Stimulated activated CD4-positive, alpha-beta T cell treated with anti-CD3 and anti-CD28 coated beads, Interleukin-1b, Interleukin-23, amount 100 ng/mL, for 24 hours (primary cell): ENCODE measurements around the gene HTRA1.

Experiments
- DNase-seq, 4 experiments: peaks; one replicate each; pipeline ENCODE4 v3.0.0-alpha.2; 2020; ENCODE audit warnings: low read depth in 4 of 4, low spot score in 1 of 4

HTRA1 gene

GRCh38 chr10:122514045-122514840 is 52.9 kb downstream of the HTRA1 start:
- DNase-seq: no peak

DNA sequence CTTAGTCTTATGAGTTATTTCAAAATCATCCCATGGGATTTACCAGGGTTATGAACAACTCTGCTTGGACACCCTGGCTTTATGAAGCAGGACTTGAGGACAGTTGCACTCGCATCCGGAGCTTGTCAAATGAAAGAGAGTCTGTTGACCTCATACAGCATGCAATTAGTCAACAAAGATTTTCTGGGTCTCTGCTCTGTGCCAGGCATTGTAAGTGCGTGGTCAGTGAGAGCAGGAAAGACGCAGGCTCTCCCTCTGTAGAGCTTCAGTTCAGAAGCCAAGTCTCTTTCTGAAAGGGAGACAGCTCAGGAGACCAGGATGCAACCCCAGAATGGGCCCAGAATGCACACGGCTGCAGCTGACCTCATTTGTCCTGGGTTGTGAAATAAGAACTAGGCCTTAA is 53.7 kb downstream of the HTRA1 start:
- no peak for DNase-seq

DNA sequence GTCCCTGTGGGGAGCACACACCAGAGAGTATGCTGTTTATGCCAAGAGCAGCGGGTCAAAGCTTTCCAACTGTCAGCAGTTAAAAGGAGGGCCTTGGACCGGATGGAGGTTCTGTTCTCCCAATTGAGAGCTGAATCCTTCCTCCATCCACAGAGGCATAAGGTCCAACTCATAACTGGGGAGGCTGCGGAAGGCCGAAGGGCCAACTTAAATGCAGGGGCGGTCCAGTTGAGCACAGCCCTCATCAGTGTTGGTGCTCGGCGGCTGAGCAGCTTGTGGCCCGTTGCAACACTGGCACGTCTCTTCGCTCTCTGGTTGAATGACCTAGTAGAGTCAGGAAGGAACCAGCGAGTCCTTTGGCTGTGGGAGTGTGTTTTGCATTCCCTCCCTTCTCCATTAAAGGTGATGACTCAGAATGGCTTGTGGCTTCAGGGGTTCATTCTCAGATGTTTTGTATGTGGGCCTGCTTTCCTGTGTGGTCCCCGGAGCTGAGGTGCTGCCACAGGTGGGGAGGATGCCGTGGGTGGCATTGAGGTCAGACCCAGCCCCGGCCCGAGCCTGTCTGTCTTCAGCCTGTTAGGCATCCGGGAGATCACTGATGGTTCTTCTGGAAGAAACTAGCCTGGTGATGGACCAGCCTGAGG is 54.4 kb downstream of the HTRA1 start:
- DNase-seq: peak in 2 of 4 experiments; percentile 3 to 30

- DNase-seq: no peak
Observed at GRCh38 chr10:122516734-122517133, 55.4 kb downstream of the HTRA1 start.

- DNase-seq: no peak
Observed at GRCh38 chr10:122519144-122519543, 57.8 kb downstream of the HTRA1 start.

- no peak for DNase-seq
Observed at GRCh38 chr10:122519873-122520272, 58.5 kb downstream of the HTRA1 start.

DNA sequence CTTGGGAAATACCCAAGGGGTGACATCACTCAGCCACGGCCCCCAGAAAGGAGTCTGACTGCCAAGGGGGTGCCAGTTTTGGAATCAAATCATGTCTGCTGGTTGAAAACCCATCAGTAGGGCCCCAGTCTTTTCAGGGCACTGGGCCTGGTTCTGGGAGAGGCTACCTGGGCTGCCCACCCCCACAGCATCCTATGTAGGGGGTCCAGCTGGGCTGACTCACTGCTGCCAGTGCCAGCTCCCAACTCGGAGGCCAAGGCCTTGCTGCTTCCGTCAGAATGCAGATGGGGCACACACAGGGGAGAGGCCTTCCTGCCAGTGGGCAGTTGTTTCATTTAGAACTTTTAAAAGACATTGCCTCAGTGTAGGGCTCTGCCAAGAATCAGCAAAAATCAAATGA is 59.7 kb downstream of the HTRA1 start:
- DNase-seq: no peak

GRCh38 chr10:122524811-122525210 is 63.5 kb downstream of the HTRA1 start:
- DNase-seq: no peak

DNA sequence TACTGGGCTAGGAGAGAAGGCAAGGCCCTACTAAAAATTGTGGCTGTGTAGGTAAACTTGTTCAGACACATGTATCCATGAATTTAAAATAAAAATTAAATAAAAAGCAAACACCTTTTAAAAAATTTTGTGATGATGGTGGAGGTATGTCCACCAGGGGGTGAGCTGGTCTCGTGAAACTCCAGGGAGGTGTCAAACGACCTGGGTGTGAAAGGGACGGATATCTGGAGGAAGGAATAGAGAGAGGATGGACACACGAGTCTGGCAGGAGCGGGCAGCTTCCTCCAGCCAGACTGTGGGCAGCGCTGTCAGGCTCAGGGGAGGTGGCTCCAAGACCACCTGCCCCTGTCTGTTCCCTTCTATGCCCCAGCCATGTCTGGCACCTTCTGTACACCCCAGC is 64.4 kb downstream of the HTRA1 start:
- no peak for DNase-seq

GRCh38 chr10:122526892-122527291 is 65.5 kb downstream of the HTRA1 start:
- no peak for DNase-seq

DNA sequence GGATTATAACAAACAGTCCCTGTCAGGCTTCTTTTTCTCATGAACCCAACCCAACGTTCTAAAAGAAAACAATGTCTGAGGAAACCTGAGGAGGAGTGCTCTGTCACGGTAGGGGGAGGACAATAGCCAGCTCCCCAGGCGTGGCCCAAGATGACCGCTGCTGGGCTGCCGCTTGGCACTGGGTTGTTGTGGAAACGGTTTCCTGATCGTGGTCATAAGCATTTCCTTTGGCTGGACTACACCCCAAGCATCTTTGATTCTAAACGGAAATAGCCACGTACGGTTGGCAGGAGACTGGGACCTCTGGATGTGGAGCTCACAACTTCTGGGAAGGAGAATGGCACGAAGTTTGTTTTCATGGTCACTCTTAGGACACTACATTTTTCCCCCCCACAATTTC is 68.8 kb downstream of the HTRA1 start:
- no peak for DNase-seq

DNA sequence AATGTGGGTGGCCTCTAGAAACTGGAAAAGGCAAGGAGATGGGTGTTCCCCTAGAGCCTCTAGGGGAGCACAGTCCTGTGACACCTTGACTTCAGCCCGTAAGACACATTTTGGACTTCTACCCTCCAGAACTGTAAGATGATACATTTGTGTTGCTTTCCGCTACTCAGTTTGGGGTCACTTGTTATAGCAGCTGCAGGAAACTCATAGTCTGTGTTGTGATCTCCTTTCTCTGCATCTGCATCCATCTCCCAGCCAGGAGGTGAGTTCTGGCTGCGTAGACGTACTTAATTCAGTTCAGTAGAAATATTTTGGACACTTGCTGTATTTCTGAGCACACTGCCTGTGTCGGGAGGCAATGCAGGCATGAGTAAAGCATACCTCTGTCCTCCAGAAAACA is 69.9 kb downstream of the HTRA1 start:
- DNase-seq: no peak

DNA sequence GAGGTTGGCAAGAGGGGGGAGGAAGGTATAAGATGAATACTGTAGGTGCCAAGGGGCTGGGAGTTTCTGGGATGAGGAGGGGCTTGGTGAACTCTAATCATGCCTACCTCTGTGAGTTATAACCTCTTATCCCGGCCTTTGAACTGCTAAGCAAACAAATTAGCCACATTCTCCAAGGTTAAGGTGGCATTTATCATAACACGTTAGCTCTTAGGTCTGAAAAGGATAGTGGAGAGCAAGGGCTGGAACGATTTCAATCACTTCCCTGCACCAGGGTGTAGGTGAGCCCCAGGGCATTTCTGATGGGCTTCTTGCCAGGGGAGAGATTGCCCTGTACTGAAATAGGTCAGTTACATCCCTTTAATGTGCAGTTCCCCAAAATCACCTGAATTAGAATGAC is 70.6 kb downstream of the HTRA1 start:
- no peak for DNase-seq

- DNase-seq: no peak
Observed at GRCh38 chr10:122532601-122533296, 71.4 kb downstream of the HTRA1 start.

DNA sequence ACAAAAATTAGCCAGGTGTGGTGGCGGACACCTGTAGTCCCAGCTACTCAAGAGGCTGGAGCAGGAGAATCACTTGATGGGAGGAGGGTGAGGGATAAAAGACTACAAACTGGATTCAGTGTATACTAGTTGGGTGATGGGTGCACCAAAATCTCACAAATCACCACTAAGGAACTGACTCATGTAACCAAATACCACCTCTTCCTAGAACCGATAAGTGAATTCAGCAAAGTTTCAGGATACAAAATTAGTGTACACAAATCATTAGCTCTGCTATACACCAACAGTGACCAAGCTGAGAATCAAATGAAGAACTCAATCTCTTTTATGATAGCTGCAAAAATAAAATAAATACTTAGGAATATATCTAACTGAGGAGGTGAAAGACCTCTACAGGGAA is 76.2 kb downstream of the HTRA1 start:
- no peak for DNase-seq

- no peak for DNase-seq
Observed at GRCh38 chr10:122541541-122542002, 80.2 kb downstream of the HTRA1 start.

GRCh38 chr10:122543676-122544445 is 82.5 kb downstream of the HTRA1 start:
- DNase-seq: no peak

- DNase-seq: no peak
Observed at GRCh38 chr10:122544493-122544892, 83.1 kb downstream of the HTRA1 start.

DNA sequence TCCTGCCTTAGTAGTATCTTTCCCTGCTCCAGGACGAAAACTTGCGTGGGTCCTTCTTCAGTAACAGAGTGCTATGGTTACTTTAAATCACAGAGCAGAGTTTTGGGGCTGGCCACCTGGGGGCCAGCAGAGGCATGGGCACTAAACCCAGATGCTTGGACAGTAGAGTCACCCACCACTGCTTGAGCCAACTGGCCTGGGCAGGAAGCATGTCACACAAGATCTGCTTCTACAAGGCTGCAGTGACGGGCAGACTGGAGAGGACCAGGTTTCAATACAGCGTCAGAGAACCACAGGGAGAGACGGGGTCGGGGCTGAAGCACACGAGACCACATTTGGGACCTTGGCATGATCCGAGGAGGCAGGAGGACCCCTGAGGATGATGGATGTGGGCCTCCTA is 84.9 kb downstream of the HTRA1 start:
- no peak for DNase-seq

DNA sequence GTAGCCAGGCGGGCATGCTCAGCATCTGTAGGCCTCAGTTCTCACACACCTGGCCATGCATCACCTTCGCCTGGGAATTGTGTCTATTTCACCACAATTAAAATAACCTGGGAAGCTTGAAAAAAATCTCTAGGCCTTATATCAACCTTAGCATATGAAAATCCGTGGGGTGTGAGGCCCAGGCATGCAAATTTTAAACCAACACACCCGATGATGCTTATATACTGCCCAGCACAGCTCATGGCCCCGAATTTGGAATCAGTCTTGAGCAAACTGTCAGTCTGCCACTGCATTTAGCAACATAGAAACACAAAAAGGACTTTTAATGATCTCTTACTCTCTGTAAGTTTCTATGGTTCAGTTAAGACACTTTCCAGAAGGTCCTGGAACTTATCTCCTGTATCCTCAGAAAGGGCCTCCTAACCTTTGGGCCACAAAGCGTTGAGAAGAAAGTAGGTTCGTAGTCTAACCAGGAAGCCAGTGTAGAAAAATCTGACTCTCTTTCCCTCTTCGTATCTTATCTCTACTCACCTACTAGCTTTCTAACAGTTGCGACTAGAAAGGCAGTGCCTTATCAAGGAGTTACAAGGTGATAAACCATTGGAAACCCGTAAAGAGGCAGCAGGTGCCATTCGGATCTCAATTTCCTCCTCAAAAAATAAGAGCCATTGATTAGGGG is 87.2 kb downstream of the HTRA1 start:
- DNase-seq: no peak

- no peak for DNase-seq
Observed at GRCh38 chr10:122549636-122550035, 88.3 kb downstream of the HTRA1 start.
